ENCODE data around the gene IPCEF1.

- TF ChIP-seq NANOG (IDR thresholded peaks at IDR 0.05; ENCODE audit: insufficient read depth, low read depth, low read length, poor library complexity, severe bottlenecking): no peak
- no peak for TF ChIP-seq HDAC2 (IDR thresholded peaks at IDR 0.05; ENCODE audit: borderline replicate concordance in 1 of 2, low read depth in 2 of 2, low read length in 2 of 2)
- no peak for TF ChIP-seq POLR2A (IDR thresholded peaks at IDR 0.05; ENCODE audit: control extremely low read depth in 1 of 2, low read depth in 2 of 2, low read length in 2 of 2)
- TF ChIP-seq KDM1A (IDR thresholded peaks at IDR 0.05; ENCODE audit: borderline replicate concordance, low read length): no peak
- no peak for TF ChIP-seq EZH2 (IDR thresholded peaks at IDR 0.05; ENCODE audit: low read depth, low read length, severe bottlenecking)
- no peak for TF ChIP-seq JUND (IDR thresholded peaks at IDR 0.05; ENCODE audit: low read length)
- no peak for TF ChIP-seq SIN3A (conservative IDR thresholded peaks at IDR 0.05 in 1 of 2, IDR thresholded peaks at IDR 0.05 in 1 of 2; ENCODE audit: low read depth in 1 of 2, low read length in 2 of 2)
- no peak for TF ChIP-seq EP300 (IDR thresholded peaks at IDR 0.05; ENCODE audit: borderline replicate concordance in 1 of 2, low read depth in 2 of 2, low read length in 2 of 2)
- no peak for TF ChIP-seq CREB1 (IDR thresholded peaks at IDR 0.05)
Observed at GRCh38 chr6:154337406-154338005, 19.1 kb downstream of the IPCEF1 start.
